ENCODE data around the gene FILIP1.

The FILIP1 gene

GRCh38 chr6:75283907-75284631, 209.5 kb downstream of the FILIP1 start:
- H3K4me2 ChIP-seq (ENCODE audit: insufficient read depth, low read length): peak overlapping the region; percentile 88
- H3K27me3 ChIP-seq (ENCODE audit: insufficient read depth, low read length, poor library complexity): no peaks in the 10 kb centered on the region
- ATAC-seq (ENCODE audit: insufficient read depth, low read depth) (peak; percentile 41), DNase-seq (peak; percentile 16)
- no peak for TF ChIP-seq EZH2 (IDR thresholded peaks at IDR 0.05; ENCODE audit: borderline replicate concordance, low read depth, low read length, severe bottlenecking)
- no peak for TF ChIP-seq CTCF (IDR thresholded peaks at IDR 0.05; ENCODE audit: borderline replicate concordance, extremely low read depth, low read length, poor library complexity, severe bottlenecking)
- peaks cover 55% of the 10 kb centered on the region for H3K4me1 ChIP-seq (ENCODE audit: insufficient read depth, low read length)
- peaks cover 85% of the 10 kb centered on the region for H3K79me2 ChIP-seq (ENCODE audit: insufficient read depth, low read length)
- H3K9me3 ChIP-seq (ENCODE audit: insufficient read depth, low read length, severe bottlenecking): no peaks in the 10 kb centered on the region
- H3K9ac ChIP-seq (ENCODE audit: low read depth, low read length): peak overlapping the region; percentile 85
- peaks cover 20% of the 10 kb centered on the region; the same call in 1 of the 2 replicates for H4K20me1 ChIP-seq (ENCODE audit: insufficient read depth, low read length)
- peak overlapping the region; percentile 90 for H3K27ac ChIP-seq (ENCODE audit: low read length)
- peak overlapping the region; percentile 87 to 95 for H3K4me3 ChIP-seq (ENCODE audit: low read depth in 1 of 2, low read length in 2 of 2)
- peak overlapping the region; percentile 91 for H2AFZ ChIP-seq (ENCODE audit: low read depth, low read length)
- H3K36me3 ChIP-seq (ENCODE audit: insufficient read depth, low read length): no peaks in the 10 kb centered on the region; the same call in 1 of the 2 replicates

GRCh38 chr6:75282706-75283105, 210.9 kb downstream of the FILIP1 start:
- Histone ChIP-seq H3K4me1 (ENCODE audit: insufficient read depth, low read length) (peaks cover 53% of the 10 kb centered on the region), H3K79me2 (ENCODE audit: insufficient read depth, low read length) (peaks cover 90% of the 10 kb centered on the region), H3K9me3 (ENCODE audit: insufficient read depth, low read length, severe bottlenecking) (no peaks in the 10 kb centered on the region), H2AFZ (ENCODE audit: low read depth, low read length) (no peak overlapping the region), H3K27ac (ENCODE audit: low read length) (no peak overlapping the region), H4K20me1 (ENCODE audit: insufficient read depth, low read length) (peaks cover 29% of the 10 kb centered on the region; the same call in 1 of the 2 replicates), H3K4me3 (ENCODE audit: low read depth in 1 of 2, low read length in 2 of 2) (peak overlapping the region; percentile 87 to 95; a peak in 3 of 4 replicates), H3K36me3 (ENCODE audit: insufficient read depth, low read length) (peaks cover 3% of the 10 kb centered on the region; the same call in 1 of the 2 replicates), H3K9ac (ENCODE audit: low read depth, low read length) (peak overlapping the region; percentile 85; the same call in 1 of the 2 replicates), H3K27me3 (ENCODE audit: insufficient read depth, low read length, poor library complexity) (no peaks in the 10 kb centered on the region), H3K4me2 (ENCODE audit: insufficient read depth, low read length) (peak overlapping the region; percentile 88)
- TF ChIP-seq CTCF (IDR thresholded peaks at IDR 0.05; ENCODE audit: borderline replicate concordance, extremely low read depth, low read length, poor library complexity, severe bottlenecking): no peak
- no peak for TF ChIP-seq EZH2 (IDR thresholded peaks at IDR 0.05; ENCODE audit: borderline replicate concordance, low read depth, low read length, severe bottlenecking)
- DNase-seq: no peak
- ATAC-seq (ENCODE audit: insufficient read depth, low read depth): no peak

- Histone ChIP-seq H3K27ac (ENCODE audit: low read length) (no peak overlapping the region), H3K4me1 (ENCODE audit: insufficient read depth, low read length) (peaks cover 42% of the 10 kb centered on the region), H4K20me1 (ENCODE audit: insufficient read depth, low read length) (peaks cover 29% of the 10 kb centered on the region; the same call in 1 of the 2 replicates), H3K79me2 (ENCODE audit: insufficient read depth, low read length) (peaks cover 96% of the 10 kb centered on the region), H3K36me3 (ENCODE audit: insufficient read depth, low read length) (peaks cover 3% of the 10 kb centered on the region; the same call in 1 of the 2 replicates), H3K9me3 (ENCODE audit: insufficient read depth, low read length, severe bottlenecking) (no peaks in the 10 kb centered on the region), H3K4me3 (ENCODE audit: low read depth in 1 of 2, low read length in 2 of 2) (peak overlapping the region in 1 of 2 experiments; percentile 27; a peak in 2 of 4 replicates), H3K4me2 (ENCODE audit: insufficient read depth, low read length) (peak overlapping the region; percentile 88), H3K9ac (ENCODE audit: low read depth, low read length) (peak overlapping the region; percentile 25; the same call in 1 of the 2 replicates), H3K27me3 (ENCODE audit: insufficient read depth, low read length, poor library complexity) (no peaks in the 10 kb centered on the region), H2AFZ (ENCODE audit: low read depth, low read length) (no peak overlapping the region)
- DNase-seq (no peak), ATAC-seq (ENCODE audit: insufficient read depth, low read depth) (no peak)
- TF ChIP-seq EZH2 (IDR thresholded peaks at IDR 0.05; ENCODE audit: borderline replicate concordance, low read depth, low read length, severe bottlenecking) (no peak), CTCF (IDR thresholded peaks at IDR 0.05; ENCODE audit: borderline replicate concordance, extremely low read depth, low read length, poor library complexity, severe bottlenecking) (no peak)
Measured at GRCh38 chr6:75281653-75282052, 211.9 kb downstream of the FILIP1 start.

Data from DND-41 (cell line).